ENCODE results near the gene ZNF415. TPM values are rescaled to one million over a fixed set of nuclear protein-coding genes. Genes with fewer than 3 reads are reported as not detected.

The ZNF415 gene
- total RNA-seq, 1 donor from 2014 or later: 2.0 TPM

Other genes starting within 250 kb of the ZNF415 start
- gene ZNF320, start 235.3 kb downstream of the ZNF415 start, total RNA-seq: 5.0 and 8.5 TPM in 2 replicates
- 4.1 and 5.2 TPM in 2 replicates for gene ZNF888, start 209.5 kb downstream of the ZNF415 start, total RNA-seq
- gene ZNF816, start 170.0 kb downstream of the ZNF415 start, total RNA-seq: 4.6 and 6.5 TPM in 2 replicates
- gene ERVV-1, start 119.0 kb downstream of the ZNF415 start, total RNA-seq: not detected in 2 replicates
- gene ERVV-2, start 88.2 kb downstream of the ZNF415 start, total RNA-seq: not detected in 2 replicates
- 10.9 and 20.0 TPM in 2 replicates for gene ZNF160, start 29.5 kb downstream of the ZNF415 start, total RNA-seq
- gene ZNF347, start 26.1 kb upstream of the ZNF415 start, total RNA-seq: 3.7 and 4.6 TPM in 2 replicates
- 1.3 and 1.8 TPM in 2 replicates for gene ZNF665, start 60.4 kb upstream of the ZNF415 start, total RNA-seq
- 15.5 and 16.5 TPM in 2 replicates for gene ZNF677, start 122.0 kb upstream of the ZNF415 start, total RNA-seq
- gene VN1R2, start 125.4 kb upstream of the ZNF415 start, total RNA-seq: not detected in 2 replicates
- not detected in 2 replicates for gene VN1R4, start 134.8 kb upstream of the ZNF415 start, total RNA-seq
- 5.0 and 7.5 TPM in 2 replicates for gene ZNF845, start 200.8 kb upstream of the ZNF415 start, total RNA-seq
- gene ZNF525, start 232.8 kb upstream of the ZNF415 start, total RNA-seq: 3.3 and 9.7 TPM in 2 replicates